Bone marrow (tissue), 2 donors: Measurements from ENCODE around the gene TTC7B.

Experiments
- DNase-seq, 2 donors: peaks; one replicate each; lab custom pipeline; 2025; lab: John Stamatoyannopoulos, UW

The TTC7B gene

DNA sequence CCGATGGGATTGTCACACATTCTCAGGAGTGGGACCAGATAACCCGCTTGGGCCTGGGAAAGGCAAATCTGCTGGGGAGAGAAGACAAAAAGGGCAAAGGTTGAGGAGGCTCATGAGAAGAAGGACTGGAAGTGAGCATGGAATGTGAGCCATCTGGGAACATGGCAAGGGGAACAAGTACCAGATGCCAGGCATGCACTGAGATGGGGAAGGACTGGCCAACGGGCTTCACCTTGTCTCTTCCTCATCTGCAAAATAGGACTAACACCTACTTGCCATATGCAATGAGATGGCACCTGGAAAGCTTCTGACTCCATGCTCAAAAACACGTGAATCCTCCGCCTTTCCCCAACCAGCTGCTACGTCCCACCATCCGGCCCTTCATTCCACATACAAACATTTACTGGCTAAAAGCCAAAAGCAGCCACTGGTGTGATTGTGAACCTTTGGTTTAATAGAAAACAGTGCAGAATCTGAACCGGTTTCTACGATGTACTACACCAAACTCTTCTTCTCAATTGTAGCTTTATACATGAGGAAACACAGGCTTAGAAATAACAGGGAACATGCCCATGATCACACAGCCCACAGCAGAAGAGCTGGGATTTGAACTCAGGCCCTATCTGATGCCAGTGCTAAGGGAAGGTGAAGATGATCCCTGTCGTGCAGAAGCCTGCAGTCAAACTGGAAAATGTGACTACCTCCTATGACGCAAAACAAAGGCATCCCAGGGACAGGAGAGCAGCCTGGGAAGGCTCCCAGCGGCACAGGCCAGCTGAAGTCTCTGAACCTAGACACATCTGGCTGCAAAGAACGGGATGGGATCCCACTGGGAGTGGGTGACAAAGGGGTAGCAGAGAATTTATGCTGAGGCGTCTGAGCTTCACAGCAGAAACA is 112.1 kb downstream of the TTC7B start:
- DNase-seq: no peak

DNA sequence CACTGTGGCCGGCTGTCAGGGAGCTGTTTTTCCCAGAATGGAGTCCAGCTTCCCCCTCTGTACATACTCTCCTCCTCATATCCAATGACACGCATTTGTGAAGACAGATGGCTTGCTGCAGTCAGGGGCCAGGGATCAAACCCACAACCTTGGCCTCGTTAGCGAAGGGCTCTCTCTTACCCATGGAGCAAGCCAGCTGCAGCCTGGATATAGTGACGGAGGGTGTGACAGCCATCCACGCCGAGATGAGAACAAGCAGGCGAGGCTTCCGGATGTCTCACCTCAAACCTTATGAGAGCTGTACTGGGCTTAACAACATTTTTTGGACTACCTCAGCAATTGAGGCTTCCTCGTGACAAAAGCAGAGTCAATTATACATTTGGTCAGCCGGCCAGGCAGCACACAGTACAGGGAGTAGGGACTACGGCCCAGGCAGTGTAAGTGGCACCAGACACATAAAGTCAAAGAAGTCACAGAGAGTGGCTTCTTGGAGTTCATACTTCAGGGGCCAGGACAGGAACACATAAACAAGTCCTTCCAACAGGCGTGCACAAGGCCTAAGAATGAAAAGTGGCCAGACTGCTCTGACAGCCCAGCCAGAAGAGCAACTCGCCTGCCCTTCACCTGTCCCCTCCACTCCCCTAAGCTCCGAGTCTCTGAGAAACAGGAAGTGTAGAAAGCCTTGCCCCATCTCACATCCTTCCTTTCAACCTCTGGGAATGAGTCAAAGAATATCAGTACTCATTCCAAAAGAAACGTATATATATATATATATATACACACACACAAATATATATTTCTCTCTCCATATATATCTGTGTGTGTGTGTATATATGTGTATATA is 115.1 kb downstream of the TTC7B start:
- DNase-seq: no peak

- DNase-seq: no peak
These were observed 117.2 kb downstream of the TTC7B start for GRCh38 chr14:90699016-90699415.

DNA sequence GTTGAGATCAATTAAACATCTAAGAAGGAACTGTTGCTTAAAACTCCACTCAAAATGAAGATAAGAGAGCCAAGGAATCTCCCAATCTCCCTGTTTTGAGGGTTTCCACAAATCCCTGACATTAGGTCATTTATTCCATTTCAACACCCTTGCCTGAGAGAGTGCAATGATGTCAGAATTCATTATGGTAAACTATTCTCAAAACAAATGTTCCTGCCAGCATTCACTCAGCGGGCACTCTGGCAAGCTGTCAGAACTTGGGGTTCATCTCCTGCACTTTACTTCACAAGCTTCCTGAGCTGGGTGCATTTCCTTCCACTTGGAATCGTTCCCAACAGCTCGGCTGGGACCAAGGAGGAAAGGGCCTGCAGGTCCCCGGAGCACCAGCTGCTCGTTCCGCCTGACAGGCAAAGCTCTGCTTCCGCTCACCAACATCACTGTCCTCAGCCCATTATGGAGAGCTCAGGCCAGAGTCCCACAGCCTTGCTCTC is 117.8 kb downstream of the TTC7B start:
- no peak for DNase-seq

DNA sequence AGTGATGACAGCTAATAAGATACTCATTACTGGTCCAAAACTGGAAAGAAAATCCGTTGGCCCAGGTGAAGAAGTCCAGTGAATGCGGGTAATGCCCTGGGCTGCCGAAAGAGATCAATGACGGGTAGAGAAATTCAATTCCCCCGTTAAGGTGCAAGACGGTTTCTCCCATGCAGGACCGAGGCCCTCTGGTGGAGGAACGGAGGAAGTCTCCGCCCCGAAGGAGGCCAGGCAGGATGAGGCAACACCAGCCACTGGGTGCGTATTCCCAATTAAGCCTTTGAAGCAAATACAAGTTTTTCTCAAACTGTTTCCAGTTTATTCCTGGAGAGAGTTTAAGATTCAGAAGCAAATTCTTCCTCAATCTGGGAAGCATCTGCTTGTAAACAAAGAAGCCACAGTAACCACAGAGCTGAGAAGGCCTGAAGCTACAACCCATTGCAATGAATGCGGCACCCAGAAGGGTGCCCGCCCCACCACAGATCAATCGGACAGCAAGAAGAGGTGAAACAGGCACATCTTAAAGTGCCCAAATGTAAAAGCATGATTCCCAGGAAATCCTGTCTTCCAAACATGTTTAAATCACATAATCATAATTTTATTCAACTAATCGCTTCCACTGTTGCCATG is 118.5 kb downstream of the TTC7B start:
- DNase-seq: peak; percentile 41 to 64

DNA sequence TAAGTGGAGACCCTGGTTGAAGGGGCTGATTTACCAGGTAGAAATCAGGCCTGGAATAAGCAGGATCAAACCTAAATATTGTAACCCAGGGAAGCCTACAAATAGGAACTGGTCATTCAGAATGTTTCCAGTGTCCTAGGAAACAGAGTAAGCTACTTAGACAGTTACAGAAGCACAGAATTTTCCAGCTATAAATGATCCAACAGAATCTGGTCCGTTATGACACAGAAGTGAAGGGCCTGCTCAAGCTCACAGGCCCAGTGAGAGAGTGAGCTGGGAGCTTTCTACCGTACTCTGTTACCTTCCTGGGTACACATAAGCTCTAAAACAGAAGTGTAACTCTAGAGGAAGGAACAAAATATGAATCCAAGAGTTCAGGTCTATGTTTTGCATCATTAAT is 119.1 kb downstream of the TTC7B start:
- no peak for DNase-seq

DNA sequence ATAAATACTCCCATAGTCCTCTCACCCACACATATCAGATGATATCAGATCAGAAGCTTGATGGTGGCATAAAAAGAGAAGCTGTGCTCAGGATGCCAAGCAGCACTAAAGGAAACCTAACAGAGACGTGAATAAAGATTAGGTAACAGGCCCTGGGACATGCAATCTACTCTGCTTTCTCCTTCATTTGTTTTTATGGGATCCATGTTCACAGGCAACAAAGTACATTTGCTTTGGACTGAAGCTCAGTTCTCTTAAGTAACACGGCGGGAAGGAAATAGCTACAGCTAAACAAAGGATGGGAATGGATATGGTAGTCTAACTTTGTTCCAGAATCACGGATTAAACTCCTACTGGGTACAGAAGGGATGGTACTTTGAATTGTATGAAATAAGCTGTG is 119.5 kb downstream of the TTC7B start:
- no peak for DNase-seq

DNA sequence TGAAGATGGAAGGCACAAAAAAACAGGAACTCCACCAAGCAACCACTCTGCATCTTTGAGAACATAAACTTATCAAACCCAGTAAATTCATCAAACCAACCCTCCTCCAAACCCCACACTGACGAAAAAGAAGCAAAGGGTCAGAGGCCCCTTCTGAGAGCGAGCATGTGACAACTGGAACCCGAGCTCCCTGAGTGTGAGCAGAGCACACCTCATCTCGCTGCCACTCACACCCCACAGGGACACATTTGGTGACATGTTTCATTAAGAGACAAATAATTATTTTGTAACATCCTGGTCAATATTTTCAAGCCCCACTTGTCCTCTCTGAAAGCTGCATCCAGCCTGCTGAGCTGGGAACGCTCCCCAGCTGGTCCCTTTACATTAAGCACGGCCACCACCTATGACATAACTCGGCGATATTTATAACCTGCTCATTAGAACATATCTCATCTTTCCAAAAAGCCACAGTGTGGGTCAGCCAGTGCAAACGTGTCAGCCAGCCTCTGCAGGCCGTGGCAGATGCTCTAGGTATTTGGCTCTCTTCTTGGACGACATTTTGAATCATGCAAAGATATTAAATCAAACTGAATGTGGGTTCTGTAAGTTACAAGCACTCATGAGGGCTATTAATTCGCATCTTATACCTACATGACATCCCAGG is 120.1 kb downstream of the TTC7B start:
- DNase-seq: no peak

DNA sequence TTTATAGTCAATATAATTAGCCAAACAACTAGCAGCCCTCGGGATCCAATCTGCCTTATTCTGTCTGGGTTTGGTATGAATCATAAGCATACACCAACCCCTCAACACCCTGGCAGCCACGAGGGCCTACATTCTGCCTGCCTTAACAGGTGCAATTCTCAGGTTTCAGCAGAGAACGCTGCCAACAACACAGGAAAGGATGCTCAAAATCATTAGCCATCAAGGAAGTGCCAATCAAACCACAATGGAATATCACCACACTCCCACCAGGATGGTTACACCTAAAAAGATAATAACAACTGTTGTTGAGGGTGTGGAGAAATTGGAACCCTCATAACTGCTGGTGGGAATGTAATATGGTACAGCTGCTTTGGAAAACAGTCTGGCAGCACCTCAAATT is 122.8 kb downstream of the TTC7B start:
- DNase-seq: no peak

- no peak for DNase-seq
These were observed 123.4 kb downstream of the TTC7B start for GRCh38 chr14:90692826-90693225.

- DNase-seq: no peak
These were observed 124.2 kb downstream of the TTC7B start for GRCh38 chr14:90692061-90692460.

GRCh38 chr14:90691627-90692026 is 124.6 kb downstream of the TTC7B start:
- no peak for DNase-seq

GRCh38 chr14:90687680-90688079 is 128.6 kb downstream of the TTC7B start:
- no peak for DNase-seq

- DNase-seq: no peak
These were observed 133.6 kb downstream of the TTC7B start for GRCh38 chr14:90682615-90683014.

- DNase-seq: no peak
These were observed 134.3 kb downstream of the TTC7B start for GRCh38 chr14:90681929-90682328.

- no peak for DNase-seq
These were observed 137.3 kb downstream of the TTC7B start for GRCh38 chr14:90678846-90679362.

DNA sequence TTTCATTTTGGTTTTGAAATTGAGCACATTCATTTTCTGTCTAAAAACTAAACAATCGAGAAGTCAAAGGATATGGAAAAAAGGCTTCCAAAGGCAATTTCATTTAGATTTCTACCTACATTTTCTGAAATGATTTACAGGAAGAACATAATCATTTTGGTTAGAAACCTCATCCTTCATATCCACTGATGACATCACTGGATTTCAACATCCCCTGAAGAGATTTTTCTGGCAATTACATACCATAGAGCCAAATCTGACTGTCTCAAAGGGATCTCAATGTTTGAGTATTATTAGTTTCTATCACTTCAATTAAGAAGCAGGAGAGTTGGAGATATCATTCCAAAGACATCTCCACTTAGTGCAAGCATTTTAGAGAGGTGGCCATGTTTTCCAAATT is 137.8 kb downstream of the TTC7B start:
- no peak for DNase-seq

- DNase-seq: peak in 1 of 2 donors; percentile 70
These were observed 138.7 kb downstream of the TTC7B start for GRCh38 chr14:90677484-90678050.

GRCh38 chr14:90676912-90677311 is 139.3 kb downstream of the TTC7B start:
- no peak for DNase-seq

- DNase-seq: no peak
These were observed 139.9 kb downstream of the TTC7B start for GRCh38 chr14:90676356-90676755.

DNA sequence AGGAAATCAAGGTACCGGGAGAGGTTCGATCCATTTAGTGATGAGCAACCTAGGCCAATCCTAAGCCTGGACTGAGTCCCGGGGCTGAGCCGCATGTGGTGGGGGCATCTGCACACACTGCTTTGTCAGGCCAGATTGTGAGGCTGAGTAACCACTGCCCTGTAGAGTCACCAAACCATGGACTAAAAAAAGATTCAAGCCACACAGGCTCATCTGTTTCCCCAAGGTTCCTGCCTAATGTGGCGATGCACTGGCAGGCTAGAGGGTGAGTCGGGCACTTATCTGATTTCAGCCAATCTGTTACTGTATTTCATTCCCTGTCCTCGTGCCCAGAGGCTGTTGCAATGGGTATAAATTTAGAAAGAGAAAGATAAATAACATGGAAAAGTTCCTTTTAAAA is 140.8 kb downstream of the TTC7B start:
- DNase-seq: peak in 1 of 2 donors; percentile 49
